Left colon (tissue), 2 donors: ENCODE measurements around the gene POC1A. TPM values are rescaled to one million over a fixed set of nuclear protein-coding genes. Genes with fewer than 3 reads are reported as not detected.

Experiments
- ATAC-seq: fragments of 200-7000 bp; cut with Tn5 transposase; one replicate; pipeline ENCODE4 v1.9.1; 2020; ENCODE audit warnings: mild to moderate bottlenecking, moderate library complexity
- DNase-seq, 2 donors: peaks; one replicate each; pipeline ENCODE4 v3.0.0-alpha.2; 2020
- intact Hi-C, 2 donors: fragments of 100-400 bp; cut with DNase I in 1 of 2; cut with micrococcal nuclease in 1 of 2; formaldehyde crosslinking; loops; one replicate each; pipeline versions ENCODE4 v1.11.2 to v1.14.0; 2022; cut with DNase I, micrococcal nuclease
- long read RNA-seq: library from polyadenylated mRNA; unstranded; transcript quantifications from one replicate; pipeline ENCODE4 v2.0.0, GENCODE V29; 2021
- total RNA-seq, 2 donors: library from RNA; stranded (reverse); fragmentation: NEBNext Ultra II Directional; extraction: Animal tissue kit (Norgen Biotek cat#: 25700); gene quantifications; one replicate each; pipeline ENCODE4 v1.2.1, GENCODE V29; 2021
- donor health status: DM: no; HTN: no; CAD: no.
- donor health status: DM: yes; HTN: yes; CAD: no.

The POC1A gene
- 1 to 10 TPM; 4.3 to 7.4 TPM for total RNA-seq
- long read RNA-seq, transcript POC1A-201 (11 exons, 1,898 nt) = major isoform, 10 of 17 reads
- long read RNA-seq, partial matches to known transcripts = 2 of 17 reads
- long read RNA-seq, other reads (novel, unspliced or antisense) = 1 of 17 reads

- intact Hi-C loops = no loop called here
- ATAC-seq (peak; percentile 93), DNase-seq (peak; percentile 96 to 98)
These were observed at the start of gene POC1A for GRCh38 chr3:52154135-52155094. Gene POC1A, minus strand, starts transcription at chr3:52154423. Its CDS starts 51 bp downstream, at chr3:52154372.

DNA sequence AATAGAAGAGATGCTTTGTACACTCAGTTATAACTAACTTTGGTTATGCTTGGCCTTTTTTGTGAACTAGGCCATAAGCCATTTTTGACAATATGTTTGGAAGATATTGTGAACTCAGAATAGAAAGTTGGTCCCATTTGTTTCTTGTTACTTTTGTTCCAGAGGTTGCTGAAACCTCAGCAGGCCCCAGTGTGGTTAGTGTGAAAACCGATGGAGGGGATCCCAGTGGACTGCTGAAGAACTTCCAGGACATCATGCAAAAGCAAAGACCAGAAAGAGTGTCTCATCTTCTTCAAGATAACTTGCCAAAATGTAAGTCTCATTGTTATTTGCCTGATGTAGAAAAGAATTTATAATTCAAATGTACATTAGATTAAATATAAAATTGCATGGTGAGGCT, 49.5 kb upstream of the POC1A start:
- DNase-seq (no peak), ATAC-seq (no peak)
- intact Hi-C loops = no loop called here

DNA sequence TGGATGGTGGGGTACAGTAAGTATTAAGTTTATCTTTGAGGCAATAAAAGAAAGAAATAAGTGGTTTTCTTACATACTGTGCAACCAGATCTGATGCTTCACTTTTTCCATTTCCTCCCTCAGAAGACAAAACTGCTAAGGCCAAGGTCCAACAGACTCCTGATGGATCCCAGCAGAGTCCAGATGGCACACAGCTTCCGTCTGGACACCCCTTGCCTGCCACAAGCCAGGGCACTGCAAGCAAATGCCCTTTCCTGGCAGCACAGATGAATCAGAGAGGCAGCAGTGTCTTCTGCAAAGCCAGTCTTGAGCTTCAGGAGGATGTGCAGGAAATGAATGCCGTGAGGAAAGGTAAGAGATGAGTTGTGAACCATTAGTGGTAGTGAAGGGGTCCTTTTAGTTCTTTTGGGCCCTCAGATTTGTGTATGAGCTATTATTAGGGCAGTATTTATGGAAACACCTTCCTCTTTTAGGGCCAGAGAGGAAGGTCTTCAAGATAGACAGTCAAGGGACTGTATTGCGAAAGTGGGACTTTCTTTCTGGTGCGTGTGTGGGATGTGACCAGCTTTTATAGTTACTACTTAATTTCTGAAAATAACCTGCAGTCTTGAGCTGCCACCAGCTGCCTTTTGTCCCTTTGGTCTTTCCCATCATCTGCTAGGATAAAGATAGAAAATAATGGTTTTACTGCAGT, 48.3 kb upstream of the POC1A start:
- no peak for DNase-seq
- ATAC-seq = no peak
- intact Hi-C loops = no loop called here

- no peak for DNase-seq
- intact Hi-C loops = no loop called here
- ATAC-seq = no peak
These were observed 46.9 kb upstream of the POC1A start for GRCh38 chr3:52200981-52201679.

DNA sequence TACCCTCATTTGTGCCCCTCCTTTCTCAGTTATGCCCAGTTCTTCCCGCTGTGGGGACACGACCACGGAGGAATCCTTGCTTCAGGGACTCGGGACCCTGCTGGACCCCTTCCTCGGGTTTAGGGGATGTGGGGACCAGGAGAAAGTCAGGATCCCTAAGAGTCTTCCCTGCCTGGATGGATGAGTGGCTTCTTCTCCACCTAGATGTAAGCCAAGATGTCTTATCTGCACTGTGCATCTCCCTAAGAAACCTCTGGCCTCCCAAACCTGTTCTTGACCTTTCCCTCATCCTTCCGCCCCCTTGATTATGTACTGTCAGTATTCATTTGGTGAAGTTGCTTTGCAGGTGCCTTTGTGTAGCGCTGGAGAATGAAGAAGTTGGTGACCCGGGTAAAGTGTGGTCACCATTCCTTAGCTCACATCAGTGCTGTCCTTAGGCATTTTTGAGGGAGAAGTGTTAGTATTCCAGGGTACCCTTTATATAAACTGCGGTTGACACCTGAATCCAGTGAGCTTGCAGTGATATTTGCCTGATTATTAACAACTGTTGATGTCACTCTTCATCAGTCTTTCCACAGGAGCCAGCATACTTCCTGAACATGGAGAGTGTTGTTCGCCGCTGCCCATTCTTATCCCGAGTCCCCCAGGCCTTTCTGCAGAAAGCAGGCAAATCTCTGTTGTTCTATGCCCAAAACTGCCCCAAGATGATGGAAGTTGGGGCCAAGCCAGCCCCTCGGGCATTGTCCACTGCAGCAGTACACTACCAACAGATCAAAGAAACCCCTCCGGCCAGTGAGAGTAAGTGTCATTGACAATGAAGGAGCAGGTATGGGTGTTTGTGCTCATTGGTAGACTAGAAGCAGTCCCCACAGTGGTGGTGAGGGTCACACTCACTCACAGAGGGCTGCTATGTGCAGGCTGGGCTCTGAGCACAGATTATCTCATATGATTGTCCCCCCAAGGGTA, 44.7 kb upstream of the POC1A start:
- intact Hi-C loops = no loop called here
- no peak for DNase-seq
- no peak for ATAC-seq

DNA sequence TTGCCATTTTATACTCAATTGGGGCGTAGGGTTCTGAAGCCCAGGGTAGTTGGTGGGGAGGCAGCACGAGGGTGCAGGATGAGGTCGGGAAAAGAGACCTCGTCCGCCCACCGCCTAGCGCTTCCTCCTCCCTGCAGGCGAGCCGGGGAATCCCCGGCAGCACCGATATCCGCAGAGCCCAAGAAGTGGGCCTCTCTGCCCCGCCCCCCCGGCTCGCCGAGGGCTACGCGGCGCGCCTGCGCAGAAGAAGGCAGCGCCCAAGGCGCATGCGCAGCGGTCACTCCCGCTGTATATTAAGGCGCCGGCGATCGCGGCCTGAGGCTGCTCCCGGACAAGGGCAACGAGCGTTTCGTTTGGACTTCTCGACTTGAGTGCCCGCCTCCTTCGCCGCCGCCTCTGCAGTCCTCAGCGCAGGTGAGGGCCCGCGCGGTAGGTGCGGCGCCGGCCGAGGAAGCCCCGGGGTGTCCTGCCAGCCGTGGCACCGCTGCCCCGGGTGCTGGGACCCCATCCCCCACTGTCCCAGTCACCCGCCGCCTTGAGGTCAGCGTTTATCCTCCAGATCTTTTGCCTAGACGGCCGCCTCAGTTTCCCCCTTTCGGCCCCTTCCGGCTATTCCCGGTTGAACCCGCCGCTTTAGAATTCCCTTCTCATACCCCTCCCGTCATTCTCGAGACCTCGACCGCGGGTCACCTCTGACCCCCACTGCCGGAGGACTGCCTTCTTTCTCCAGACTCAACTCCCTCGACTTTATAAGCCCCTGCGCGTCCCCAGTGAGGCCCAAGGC, 43.8 kb upstream of the POC1A start, which contains the start of gene ALAS1:
TSS of gene ALAS1 (plus strand) at position 319 of the 784 bp plus-strand sequence. CDS start 1,082 bp downstream, outside the sequence.
- intact Hi-C loops = no loop called here
- DNase-seq (peak; percentile 92 to 96), ATAC-seq (peak; percentile 80)

GRCh38 chr3:52197499-52197841, 43.2 kb upstream of the POC1A start:
- ATAC-seq (peak; percentile 8), DNase-seq (no peak)
- intact Hi-C loops = no loop called here

DNA sequence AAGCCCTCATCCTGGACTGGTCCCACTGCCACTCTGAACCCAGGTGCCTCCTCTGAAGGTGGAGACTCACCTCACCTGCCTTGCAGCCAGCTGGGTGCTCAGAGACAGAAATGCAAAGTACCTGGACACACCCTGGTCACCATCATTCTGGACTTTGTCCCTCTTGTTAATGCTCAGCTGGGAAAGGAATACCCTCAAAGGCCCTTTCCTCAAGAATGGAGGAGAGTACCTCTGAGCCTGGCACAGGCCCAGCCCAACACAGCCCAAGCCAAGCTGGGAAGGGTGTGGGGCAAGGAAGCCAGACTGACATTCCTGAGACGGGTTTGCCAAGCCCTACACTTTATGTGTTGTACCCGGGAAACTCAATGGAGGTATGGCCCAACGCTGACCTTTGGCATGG, 42.8 kb upstream of the POC1A start:
- intact Hi-C loops = no loop called here
- DNase-seq = peak; percentile 85 to 93
- peak; percentile 82 for ATAC-seq

DNA sequence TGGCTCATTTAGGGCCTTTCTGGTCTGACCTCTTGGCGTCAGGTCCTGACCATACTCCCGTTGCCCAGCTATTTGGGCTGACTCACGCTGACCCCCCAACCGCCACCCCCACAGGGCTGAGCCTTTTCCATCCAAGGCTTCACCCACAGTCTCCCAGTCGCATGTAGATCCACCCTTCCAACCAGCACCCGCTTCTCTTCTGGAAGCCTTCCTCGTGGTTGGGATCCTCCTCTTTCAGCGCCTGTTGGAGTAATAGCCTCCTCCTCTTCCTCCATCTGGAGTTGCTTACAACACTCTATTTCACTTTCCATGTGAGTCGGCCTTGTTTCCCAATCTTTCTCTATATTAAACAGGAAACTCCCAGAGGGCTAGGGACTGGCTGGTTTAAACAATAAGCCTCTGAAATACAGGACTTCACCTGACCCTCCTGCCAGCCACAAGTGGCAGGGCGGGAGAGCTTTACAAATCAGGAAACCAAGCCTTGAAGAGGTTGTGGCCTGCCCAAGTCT, 41.7 kb upstream of the POC1A start:
- no peak for DNase-seq
- intact Hi-C loops = no loop called here
- no peak for ATAC-seq

DNA sequence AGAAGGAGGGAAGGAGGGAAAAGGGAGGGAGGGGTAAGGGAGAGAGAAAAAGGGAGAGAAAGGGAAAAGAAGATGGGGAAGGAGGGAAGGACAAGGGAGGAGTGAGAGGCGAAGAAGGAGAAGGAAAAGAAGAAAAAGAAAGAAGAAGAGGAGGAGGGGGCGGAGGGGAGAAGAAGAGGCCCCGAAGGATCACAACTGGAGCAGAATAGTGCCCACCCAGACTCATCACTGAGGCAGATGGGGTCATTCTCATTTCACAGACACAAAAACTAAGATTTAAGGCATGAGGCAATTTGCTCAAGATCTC, 41.0 kb upstream of the POC1A start:
- ATAC-seq (no peak), DNase-seq (no peak)
- intact Hi-C loops = no loop called here

- ATAC-seq (no peak), DNase-seq (peak; percentile 63 to 71)
- intact Hi-C loops = no loop called here
These were observed 40.5 kb upstream of the POC1A start for GRCh38 chr3:52194485-52195290.

- DNase-seq (no peak), ATAC-seq (no peak)
- intact Hi-C loops = no loop called here
These were observed 38.8 kb upstream of the POC1A start for GRCh38 chr3:52193065-52193464.

DNA sequence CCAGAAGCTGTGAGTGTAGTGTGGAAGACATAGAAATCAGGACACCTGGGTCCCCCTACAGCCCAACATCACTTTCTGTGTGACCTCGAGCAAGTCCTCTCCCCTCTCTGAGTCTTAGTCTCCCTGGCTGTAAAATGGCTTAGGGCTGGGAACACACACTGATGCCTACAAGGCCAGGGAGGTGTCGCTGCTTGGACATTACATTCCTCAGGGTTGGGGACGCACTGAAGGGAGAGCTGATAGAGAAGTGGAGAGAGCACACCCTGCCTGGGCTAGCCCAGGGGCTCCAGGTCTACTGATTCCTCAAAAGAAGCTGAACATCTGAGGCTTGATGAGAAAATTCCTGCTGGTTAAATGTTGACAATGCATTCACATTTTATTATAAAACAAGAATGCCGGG, 37.4 kb upstream of the POC1A start:
- ATAC-seq (no peak), DNase-seq (no peak)
- intact Hi-C loops = no loop called here

DNA sequence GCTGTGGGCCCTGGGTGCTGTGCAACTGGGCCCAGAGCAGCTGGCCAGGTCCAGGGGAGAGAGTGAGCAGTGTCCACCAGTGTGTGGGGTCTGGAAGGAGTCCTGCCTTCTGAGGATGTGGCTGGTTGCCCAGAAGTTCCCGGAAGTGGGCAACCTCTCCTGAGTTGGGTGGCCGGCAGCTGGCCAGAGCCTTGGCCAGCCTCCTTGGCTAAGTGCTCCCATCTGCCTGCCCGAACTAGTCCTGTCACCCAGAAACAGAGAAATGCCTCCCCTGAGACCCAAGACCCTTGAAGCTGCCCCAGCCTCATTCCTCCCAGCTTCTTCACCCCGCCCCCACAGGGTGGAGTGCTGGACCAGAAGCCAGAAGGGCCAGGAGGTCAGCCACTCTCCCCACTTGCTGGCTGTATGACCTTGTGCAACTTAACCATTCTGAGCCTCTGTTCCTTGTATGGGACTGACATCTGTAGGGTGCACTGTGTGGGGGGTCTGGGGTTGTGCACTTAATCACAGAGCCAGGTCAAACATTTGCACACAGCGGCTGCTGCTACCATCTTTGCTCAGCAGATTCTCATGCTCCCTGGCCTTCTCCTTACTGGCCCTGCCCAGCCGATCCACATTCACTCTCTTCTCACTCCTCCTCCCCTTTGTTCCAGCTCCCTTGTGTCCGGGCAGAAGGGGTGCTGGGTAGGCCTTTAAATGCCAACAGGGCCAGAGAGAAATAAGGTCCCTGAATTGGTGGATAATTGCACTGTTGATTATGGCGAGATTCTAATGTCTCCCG, 36.3 kb upstream of the POC1A start:
- peak; percentile 10 for ATAC-seq
- intact Hi-C loops = no loop called here
- no peak for DNase-seq

GRCh38 chr3:52188556-52188955, 34.3 kb upstream of the POC1A start:
- no peak for ATAC-seq

GRCh38 chr3:52186729-52187128, 32.5 kb upstream of the POC1A start:
- no peak for ATAC-seq
- no peak for DNase-seq
- intact Hi-C loops = no loop called here

More at GRCh38 chr3:52188556-52188955, 34.3 kb upstream of the POC1A start:
- intact Hi-C loops = no loop called here
- DNase-seq = no peak
